Activated CD4-positive, alpha-beta T cell treated with anti-CD3 and anti-CD28 coated beads, Interleukin-2, amount 10 ng/mL, durations not matched to agents 7 days and 5 days (primary cell): ENCODE measurements around the gene DSCAML1. TPM values are rescaled to one million over a fixed set of nuclear protein-coding genes. Genes with fewer than 3 reads are reported as not detected.
"Not testable (repeated sequence)": the region's sequence is repeated elsewhere in the genome, so short reads cannot be mapped to it uniquely, and the experiment has no call there.

Experiments used
- CTCF ChIA-PET: fragments of 350-600 bp; sonication (Branson Sonifier 250); formaldehyde crosslinking; loops from one replicate; lab custom pipeline; 2021; ENCODE audit warnings: antibody characterized with exemption; lab: Charles Lee
- POLR2A ChIA-PET: fragments of 350-600 bp; sonication (Branson Sonifier 250); formaldehyde crosslinking; loops from one replicate; lab custom pipeline; 2021; ENCODE audit warnings: antibody characterized with exemption; lab: Charles Lee
- DNase-seq: peaks from one replicate; pipeline ENCODE4 v3.0.0-alpha.2; 2020
- H3K27ac Mint-ChIP-seq: one replicate; pipeline ENCODE4 v1.8.0; 2021; ENCODE audit warnings: mild to moderate bottlenecking, moderate library complexity, mixed read lengths
- H3K27me3 Mint-ChIP-seq: one replicate; pipeline ENCODE4 v1.8.0; 2021; ENCODE audit warnings: mixed read lengths
- H3K36me3 Mint-ChIP-seq: one replicate; pipeline ENCODE4 v1.8.0; 2021; ENCODE audit warnings: low read depth, mixed read lengths
- H3K4me1 Mint-ChIP-seq: one replicate; pipeline ENCODE4 v1.8.0; 2021; ENCODE audit warnings: mixed read lengths
- H3K4me3 Mint-ChIP-seq: one replicate; pipeline ENCODE4 v1.8.0; 2021; ENCODE audit warnings: mild to moderate bottlenecking, moderate library complexity, mixed read lengths
- H3K9me3 Mint-ChIP-seq: one replicate; pipeline ENCODE4 v1.8.0; 2021; ENCODE audit warnings: mixed read lengths
- total RNA-seq, 2 experiments: library from RNA; stranded (reverse); gene quantifications; one replicate each; pipeline ENCODE4 v1.2.3, GENCODE V29; 2021

Gene DSCAML1
- total RNA-seq, 2 experiments from 2014 or later = 0.02 to 0.25 TPM

DNA sequence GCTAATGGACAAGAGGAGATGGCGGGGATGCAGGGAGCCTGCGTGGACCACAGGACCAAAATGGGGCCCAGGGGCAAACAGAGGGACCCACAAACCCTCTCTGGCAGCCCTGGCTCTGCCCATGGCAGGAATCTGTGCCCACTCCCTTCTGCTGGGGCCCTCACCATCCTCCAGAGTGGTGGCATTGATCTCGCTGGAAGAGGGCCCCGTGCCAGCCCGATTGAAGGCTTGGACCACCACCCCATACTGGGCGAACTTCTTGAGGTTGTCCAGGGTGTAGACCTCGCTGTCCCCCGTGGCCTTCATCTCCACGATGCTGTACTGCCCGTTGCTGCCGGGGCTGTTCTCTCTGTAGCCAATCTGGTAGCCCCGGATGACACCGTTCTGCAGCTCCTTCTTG is 332.2 kb downstream of the DSCAML1 start:
- ChIA-PET POLR2A (no interaction called here), CTCF (no interaction called here)
- H3K27me3 Mint-ChIP-seq = no peaks in the 10 kb centered on the region
- no peaks in the 10 kb centered on the region for H3K36me3 Mint-ChIP-seq
- H3K4me1 Mint-ChIP-seq = no peaks in the 10 kb centered on the region
- DNase-seq = no peak
- H3K4me3 Mint-ChIP-seq = no peak overlapping the region
- H3K27ac Mint-ChIP-seq = no peak overlapping the region
- no peaks in the 10 kb centered on the region for H3K9me3 Mint-ChIP-seq

DNA sequence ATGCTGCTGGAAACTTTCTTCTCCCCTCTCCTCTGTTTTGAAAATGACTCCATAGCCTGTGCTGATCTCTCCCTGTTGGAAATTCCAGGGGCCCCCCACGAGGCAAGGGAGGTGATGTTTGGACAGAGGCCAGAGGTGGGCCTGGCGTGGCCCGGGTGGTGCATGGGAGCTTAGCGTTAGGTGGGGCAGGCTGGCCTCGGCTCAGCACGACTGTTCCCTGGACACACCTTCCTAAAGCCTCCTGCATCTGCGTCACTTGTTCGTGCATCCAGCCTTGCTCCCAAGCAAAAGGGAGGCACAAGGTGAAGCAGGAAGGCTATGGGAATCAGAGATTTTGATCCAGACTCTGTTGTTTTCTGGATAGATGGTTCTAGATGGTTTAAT is 334.2 kb downstream of the DSCAML1 start:
- Mint-ChIP-seq H3K27me3 (no peaks in the 10 kb centered on the region), H3K9me3 (no peaks in the 10 kb centered on the region), H3K36me3 (no peaks in the 10 kb centered on the region), H3K4me1 (no peaks in the 10 kb centered on the region), H3K27ac (no peak overlapping the region), H3K4me3 (no peak overlapping the region)
- ChIA-PET CTCF (no interaction called here), POLR2A (no interaction called here)
- DNase-seq = no peak

DNA sequence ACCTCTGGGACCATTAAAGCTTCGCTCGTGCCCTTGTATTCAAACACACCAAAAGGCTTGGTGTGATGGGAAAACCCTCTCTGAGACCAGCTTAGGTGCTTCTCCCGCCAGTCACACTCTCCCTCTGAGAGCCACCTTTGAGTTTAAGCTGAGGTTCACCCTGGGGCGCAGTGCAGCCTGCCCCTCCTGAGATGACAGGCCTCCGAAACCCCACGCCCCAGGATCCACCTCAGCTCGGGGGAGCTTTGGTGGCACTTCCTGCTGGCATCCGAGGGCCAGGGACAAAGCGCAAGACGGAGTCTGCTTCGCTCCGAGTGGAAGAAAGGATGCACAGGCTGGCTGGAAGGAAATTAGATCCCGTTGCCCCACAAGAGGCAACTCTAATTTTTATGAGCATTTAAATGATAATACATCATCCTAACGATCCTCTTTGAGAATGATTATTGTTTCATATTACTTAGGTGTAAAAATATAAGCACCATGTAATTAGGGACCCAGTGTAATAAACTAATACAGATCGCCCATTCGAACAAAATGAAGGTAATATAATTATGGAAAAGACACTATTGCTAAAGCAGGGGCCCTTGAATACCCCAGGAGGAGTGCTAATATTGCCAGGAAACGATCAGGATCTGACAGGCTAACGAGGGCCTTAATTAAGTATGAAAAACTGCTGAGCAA is 334.7 kb downstream of the DSCAML1 start:
- ChIA-PET CTCF (no interaction called here), POLR2A (no interaction called here)

GRCh38 chr11:117461396-117462182 is 335.4 kb downstream of the DSCAML1 start:
- Mint-ChIP-seq H3K27me3 (no peaks in the 10 kb centered on the region), H3K36me3 (no peaks in the 10 kb centered on the region), H3K9me3 (no peaks in the 10 kb centered on the region), H3K27ac (no peak overlapping the region), H3K4me3 (no peak overlapping the region), H3K4me1 (no peaks in the 10 kb centered on the region)
- DNase-seq = no peak
- CTCF ChIA-PET = no interaction called here
- POLR2A ChIA-PET = no interaction called here

More for the DNA sequence above, 334.7 kb downstream of the DSCAML1 start:
- Mint-ChIP-seq H3K4me1 (no peaks in the 10 kb centered on the region), H3K9me3 (no peaks in the 10 kb centered on the region), H3K27ac (no peak overlapping the region), H3K36me3 (no peaks in the 10 kb centered on the region), H3K27me3 (no peaks in the 10 kb centered on the region), H3K4me3 (no peak overlapping the region)
- DNase-seq = no peak

GRCh38 chr11:117459979-117460300 is 337.1 kb downstream of the DSCAML1 start:
- no peak for DNase-seq
- POLR2A ChIA-PET = no interaction called here
- no peak overlapping the region for H3K27ac Mint-ChIP-seq

DNA sequence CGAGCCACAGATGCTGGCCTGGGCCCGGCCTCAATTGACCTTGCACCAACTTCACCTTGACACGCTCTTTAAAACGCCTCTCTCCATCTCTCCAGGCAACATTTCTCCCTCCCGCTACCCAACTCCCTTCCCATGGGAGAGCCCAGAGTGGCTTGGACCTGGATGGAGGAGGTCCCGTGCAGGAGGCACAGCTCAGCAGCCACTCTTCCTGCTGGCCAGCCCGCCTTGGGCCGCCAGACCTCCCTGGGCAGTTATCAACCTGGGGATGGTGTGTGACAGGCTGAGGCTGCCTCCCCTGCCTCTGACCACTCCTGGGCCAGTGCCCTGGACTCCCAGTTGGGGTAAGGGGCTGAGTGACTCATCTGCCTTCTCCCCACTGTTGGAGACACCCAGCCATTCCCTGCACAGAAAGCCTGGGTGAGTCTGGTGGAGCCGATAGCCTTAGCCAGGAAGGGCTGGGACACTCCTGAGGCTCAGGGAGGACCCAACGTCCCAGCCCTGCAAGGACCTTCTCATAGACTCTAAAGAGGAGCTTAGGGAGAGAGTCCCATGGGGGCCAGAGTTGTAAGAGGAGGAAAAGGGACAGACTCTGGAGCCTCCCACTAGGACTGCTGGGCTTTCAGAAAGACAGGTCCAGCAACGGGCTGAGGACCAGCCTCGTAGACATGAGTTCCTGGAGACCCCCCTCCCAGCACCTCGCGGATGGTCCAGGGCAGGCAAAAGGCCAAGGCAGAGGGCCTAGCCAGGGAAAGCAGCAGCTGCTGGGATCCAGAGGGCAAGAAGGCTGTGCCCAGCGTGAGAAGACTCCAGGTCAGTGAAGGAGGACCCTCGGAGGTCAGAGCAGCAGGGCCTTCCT is 337.7 kb downstream of the DSCAML1 start:
- ChIA-PET CTCF (interaction anchor here (1.0 to 1.4 kb wide), 2 partner anchors 33 to 69 kb away, joined by 3 to 4 read pairs; no protein-coding TSS in a partner anchor), POLR2A (no interaction called here)
- H3K27me3 Mint-ChIP-seq = peaks cover 3% of the 10 kb centered on the region
- no peak overlapping the region for H3K4me3 Mint-ChIP-seq
- H3K36me3 Mint-ChIP-seq = peaks cover 1% of the 10 kb centered on the region
- no peaks in the 10 kb centered on the region for H3K9me3 Mint-ChIP-seq
- DNase-seq = no peak
- no peak overlapping the region for H3K27ac Mint-ChIP-seq
- H3K4me1 Mint-ChIP-seq = no peaks in the 10 kb centered on the region

More at GRCh38 chr11:117459979-117460300, 337.1 kb downstream of the DSCAML1 start:
- H3K4me1 Mint-ChIP-seq = no peaks in the 10 kb centered on the region
- peaks cover 2% of the 10 kb centered on the region for H3K27me3 Mint-ChIP-seq
- no peaks in the 10 kb centered on the region for H3K9me3 Mint-ChIP-seq
- no peak overlapping the region for H3K4me3 Mint-ChIP-seq
- H3K36me3 Mint-ChIP-seq = no peaks in the 10 kb centered on the region
- CTCF ChIA-PET = interaction anchor here (0.7 to 1.4 kb wide), 3 partner anchors 9 to 68 kb away, joined by 3 to 4 read pairs (median 3); no protein-coding TSS in a partner anchor

- H3K27ac Mint-ChIP-seq = no peak overlapping the region
- no peak overlapping the region for H3K4me3 Mint-ChIP-seq
- H3K27me3 Mint-ChIP-seq = peaks cover 6% of the 10 kb centered on the region
- DNase-seq = no peak
- H3K36me3 Mint-ChIP-seq = peaks cover 1% of the 10 kb centered on the region
- ChIA-PET CTCF (interaction anchor here (0.9 to 1.2 kb wide), 3 partner anchors 9 to 41 kb away, joined by 3 to 5 read pairs (median 3); no protein-coding TSS in a partner anchor), POLR2A (no interaction called here)
- H3K9me3 Mint-ChIP-seq = peaks cover 4% of the 10 kb centered on the region
- no peaks in the 10 kb centered on the region for H3K4me1 Mint-ChIP-seq
These were observed 338.5 kb downstream of the DSCAML1 start for GRCh38 chr11:117458275-117459122.

DNA sequence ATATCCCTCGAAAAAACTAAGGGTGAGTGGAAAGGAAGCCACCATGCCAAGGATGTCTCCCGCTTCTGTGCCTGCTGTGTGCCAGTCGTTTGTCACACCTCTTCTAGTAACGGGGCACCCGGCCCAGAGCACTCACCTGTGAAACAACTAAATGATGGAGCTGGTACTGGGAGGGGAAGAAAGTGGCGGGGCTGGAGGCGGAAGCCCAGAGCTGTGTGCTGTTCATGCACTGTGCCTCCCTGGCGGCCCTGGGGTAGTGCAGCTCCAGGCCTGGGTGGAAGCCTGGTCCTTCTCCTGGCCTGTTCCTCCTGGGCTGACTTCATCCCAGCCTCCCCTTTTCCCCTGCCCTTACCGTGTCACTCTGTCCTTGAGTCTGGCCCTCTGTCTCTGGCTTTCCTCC is 339.2 kb downstream of the DSCAML1 start:
- Mint-ChIP-seq H3K4me3 (no peak overlapping the region), H3K9me3 (peaks cover 4% of the 10 kb centered on the region), H3K27ac (no peak overlapping the region), H3K27me3 (peaks cover 8% of the 10 kb centered on the region), H3K36me3 (peaks cover 1% of the 10 kb centered on the region), H3K4me1 (no peaks in the 10 kb centered on the region)
- ChIA-PET POLR2A (no interaction called here), CTCF (interaction anchor here (0.9 to 1.2 kb wide), 3 partner anchors 9 to 42 kb away, joined by 3 to 5 read pairs (median 3); no protein-coding TSS in a partner anchor)
- DNase-seq = no peak

DNA sequence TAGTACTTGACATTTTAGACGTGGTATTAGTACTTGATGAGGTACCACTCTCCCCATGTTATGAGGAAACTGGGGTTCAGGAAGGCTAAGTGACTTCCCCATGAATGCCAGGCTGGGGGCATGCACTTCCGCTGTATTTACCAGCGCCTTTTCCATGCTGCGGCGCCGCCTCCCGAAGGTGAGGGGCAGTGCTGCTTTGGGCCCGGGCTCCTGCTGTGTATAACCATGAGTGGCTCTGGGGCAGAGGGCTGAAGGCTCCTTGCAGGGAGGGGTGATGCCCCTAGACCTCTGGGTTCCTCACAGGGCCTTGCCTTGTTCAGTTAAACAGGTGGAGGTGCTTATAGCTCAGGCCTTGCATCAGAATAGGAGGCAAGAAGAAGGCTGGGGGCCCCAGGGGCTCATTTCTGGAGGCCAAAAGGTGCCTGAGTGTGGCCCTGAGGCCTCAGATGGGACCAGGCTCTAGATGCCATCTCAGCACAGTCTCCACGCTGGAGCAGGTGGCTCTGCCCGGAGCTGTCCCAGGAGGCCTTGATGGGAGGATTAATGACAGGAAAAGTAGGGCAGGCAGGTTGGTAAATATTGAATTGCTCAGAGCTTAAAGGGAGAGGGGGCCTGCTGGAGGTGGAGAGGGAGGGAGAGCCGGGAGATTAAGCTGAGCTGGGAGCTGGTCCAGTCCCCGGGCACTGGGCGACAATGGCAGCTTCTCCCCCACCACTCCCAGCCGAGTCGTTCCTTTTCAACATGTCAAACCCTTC is 339.8 kb downstream of the DSCAML1 start:
- ChIA-PET POLR2A (no interaction called here), CTCF (interaction anchor here (0.9 to 2.8 kb wide), 4 partner anchors 8 to 42 kb away, joined by 3 to 9 read pairs (median 4); no protein-coding TSS in a partner anchor)
- Mint-ChIP-seq H3K4me1 (no peaks in the 10 kb centered on the region), H3K27ac (no peak overlapping the region), H3K4me3 (no peak overlapping the region), H3K9me3 (peaks cover 4% of the 10 kb centered on the region), H3K36me3 (peaks cover 1% of the 10 kb centered on the region), H3K27me3 (peaks cover 8% of the 10 kb centered on the region)
- no peak for DNase-seq

DNA sequence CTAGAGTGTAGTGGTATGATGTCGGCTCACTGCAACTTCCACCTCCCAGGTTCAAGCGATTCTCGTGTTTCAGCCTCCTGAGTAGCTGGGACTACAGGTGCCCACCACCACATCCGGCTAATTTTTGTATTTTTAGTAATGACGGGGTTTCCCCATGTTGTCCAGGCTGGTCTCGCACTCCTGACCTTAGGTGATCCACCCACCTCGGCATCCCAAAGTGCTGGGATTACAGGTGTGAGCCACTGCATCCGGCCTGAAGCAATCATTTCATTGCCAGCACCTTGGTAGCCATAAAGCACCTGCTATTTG is 340.3 kb downstream of the DSCAML1 start:
- H3K36me3 Mint-ChIP-seq, POLR2A ChIA-PET: not testable (repeated sequence)

DNA sequence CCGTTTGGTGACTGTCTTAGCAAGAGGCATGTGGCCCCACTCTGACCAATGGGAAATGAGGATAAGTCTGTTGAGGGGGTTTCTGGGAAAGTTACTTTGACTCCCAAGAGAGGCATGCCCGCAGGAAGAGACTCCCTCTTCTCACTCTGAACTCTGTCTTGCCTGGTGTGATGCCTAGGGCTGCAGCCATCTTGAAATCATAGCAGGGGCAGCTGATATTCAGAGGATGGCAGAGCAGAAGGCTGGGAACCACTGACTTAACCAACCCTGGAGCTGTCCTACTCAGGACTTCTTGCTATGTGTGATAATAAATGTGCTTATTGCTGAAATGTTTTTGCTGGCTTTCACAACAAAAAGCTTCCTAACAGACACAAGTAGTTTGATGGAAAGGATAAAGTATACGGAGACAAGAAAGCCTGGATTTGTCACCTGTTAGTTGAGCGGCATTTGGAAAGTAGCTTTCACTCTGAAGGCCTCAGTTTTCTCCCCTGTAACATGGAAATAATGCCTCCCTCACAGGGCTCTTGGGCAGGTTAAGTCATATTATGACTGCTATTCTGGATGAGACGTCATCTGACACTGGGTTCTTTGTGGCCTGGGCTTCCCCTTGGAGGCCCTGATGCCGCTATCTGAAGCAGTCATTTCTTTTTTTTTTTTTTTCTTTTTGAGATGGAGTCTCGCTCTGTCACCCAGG is 340.8 kb downstream of the DSCAML1 start:
- H3K4me3 Mint-ChIP-seq = no peak overlapping the region
- H3K27ac Mint-ChIP-seq = no peak overlapping the region
- POLR2A ChIA-PET = no interaction called here
- H3K4me1 Mint-ChIP-seq = no peaks in the 10 kb centered on the region
- DNase-seq = no peak
- H3K36me3 Mint-ChIP-seq = peaks cover 1% of the 10 kb centered on the region
- CTCF ChIA-PET = interaction anchor here (0.6 to 2.8 kb wide), 3 partner anchors 31 to 359 kb away, joined by 3 to 9 read pairs (median 5); no protein-coding TSS in a partner anchor
- H3K9me3 Mint-ChIP-seq = peaks cover 4% of the 10 kb centered on the region
- H3K27me3 Mint-ChIP-seq = peaks cover 8% of the 10 kb centered on the region

More for the DNA sequence above, 340.3 kb downstream of the DSCAML1 start:
- DNase-seq, H3K4me1 Mint-ChIP-seq, H3K27me3 Mint-ChIP-seq, H3K27ac Mint-ChIP-seq, H3K9me3 Mint-ChIP-seq, H3K4me3 Mint-ChIP-seq: not testable (repeated sequence)
- CTCF ChIA-PET = interaction anchor here (2.8 kb wide), 1 partner anchor 31 kb away, joined by 9 read pairs; no protein-coding TSS in a partner anchor
